GM12892 (cell line): ENCODE measurements around the gene TDRD12.
"Not testable (repeated sequence)": the region's sequence is repeated elsewhere in the genome, so short reads cannot be mapped to it uniquely, and the experiment has no call there.

Experiments used
- POLR2A ChIP-seq: IDR thresholded peaks from 2 replicates; pipeline ENCODE4 v1.6.1; 2011; ENCODE audit warnings: low read depth, low read length, control low read depth
- TAF1 ChIP-seq: IDR thresholded peaks from 2 replicates; pipeline ENCODE4 v1.6.1; 2011; ENCODE audit warnings: low read depth, mild to moderate bottlenecking, control low read depth, low read length, borderline replicate concordance

- not testable (repeated sequence) for TF ChIP-seq POLR2A, TAF1
Measured at GRCh38 chr19:32694316-32694715, 25.3 kb upstream of the TDRD12 start.
